ENCODE data around the gene PTPN11.

DNA sequence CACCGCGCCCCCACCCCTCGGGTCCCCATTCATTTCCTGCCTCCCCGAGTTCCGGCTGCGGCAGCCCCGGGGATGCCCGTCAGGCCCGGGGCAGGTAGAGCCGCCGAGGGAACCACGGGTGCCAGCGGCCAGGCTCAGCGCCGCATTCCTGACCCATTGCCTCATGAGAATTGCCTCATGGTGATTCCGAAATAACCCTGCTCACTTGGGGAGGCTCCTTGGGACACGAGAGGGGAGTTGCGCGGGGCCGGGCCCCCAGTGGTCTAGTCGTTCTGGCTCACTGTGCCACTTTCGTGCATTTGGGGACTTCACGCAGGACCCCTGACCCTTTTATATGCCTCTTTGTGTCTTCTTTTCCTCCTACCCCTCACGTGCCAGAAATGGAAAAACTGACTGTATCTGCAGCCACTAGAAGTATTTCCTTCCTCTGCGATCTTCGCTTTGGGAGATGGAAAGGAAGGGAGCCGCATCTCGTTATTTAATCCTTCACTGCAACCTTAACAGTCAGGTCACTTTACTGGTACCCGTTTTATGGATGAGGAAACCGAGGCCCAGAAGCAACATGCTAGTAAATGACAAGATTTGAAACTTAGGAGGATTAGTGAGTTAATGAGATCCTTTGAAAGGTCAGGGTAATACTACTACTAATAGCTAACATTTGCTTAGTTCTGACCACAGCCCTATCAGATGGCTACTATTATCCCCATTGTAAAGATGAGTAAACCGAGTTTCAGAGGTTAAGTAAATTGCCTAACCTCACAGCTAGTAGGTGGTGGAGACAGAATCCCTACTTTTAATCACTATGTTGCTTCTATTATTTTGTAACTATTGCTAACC is 768 bp downstream of the PTPN11 start:
- TF ChIP-seq, protein P1, sequence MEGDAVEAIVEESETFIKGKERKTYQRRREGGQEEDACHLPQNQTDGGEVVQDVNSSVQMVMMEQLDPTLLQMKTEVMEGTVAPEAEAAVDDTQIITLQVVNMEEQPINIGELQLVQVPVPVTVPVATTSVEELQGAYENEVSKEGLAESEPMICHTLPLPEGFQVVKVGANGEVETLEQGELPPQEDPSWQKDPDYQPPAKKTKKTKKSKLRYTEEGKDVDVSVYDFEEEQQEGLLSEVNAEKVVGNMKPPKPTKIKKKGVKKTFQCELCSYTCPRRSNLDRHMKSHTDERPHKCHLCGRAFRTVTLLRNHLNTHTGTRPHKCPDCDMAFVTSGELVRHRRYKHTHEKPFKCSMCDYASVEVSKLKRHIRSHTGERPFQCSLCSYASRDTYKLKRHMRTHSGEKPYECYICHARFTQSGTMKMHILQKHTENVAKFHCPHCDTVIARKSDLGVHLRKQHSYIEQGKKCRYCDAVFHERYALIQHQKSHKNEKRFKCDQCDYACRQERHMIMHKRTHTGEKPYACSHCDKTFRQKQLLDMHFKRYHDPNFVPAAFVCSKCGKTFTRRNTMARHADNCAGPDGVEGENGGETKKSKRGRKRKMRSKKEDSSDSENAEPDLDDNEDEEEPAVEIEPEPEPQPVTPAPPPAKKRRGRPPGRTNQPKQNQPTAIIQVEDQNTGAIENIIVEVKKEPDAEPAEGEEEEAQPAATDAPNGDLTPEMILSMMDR (IDR thresholded peaks at IDR 0.05), result peak in 1 of 7 experiments; percentile 4
- peak in 1 of 3 donors; percentile 35 for TF ChIP-seq POLR2A (IDR thresholded peaks at IDR 0.05)
